Measurements from ENCODE around the gene INSL3. TPM values are rescaled to one million over a fixed set of nuclear protein-coding genes. Genes with fewer than 3 reads are reported as not detected.

INSL3 gene
- total RNA-seq, 1 donor from 2014 or later: not detected

GRCh38 chr19:17835182-17836006, 14.1 kb upstream of the INSL3 start:
- FAIRE-seq (peak; percentile 18), DNase-seq (ENCODE audit: low read depth) (no peak)
- Histone ChIP-seq H3K4me3 (ENCODE audit: low read depth, low read length) (no peak overlapping the region), H3K27me3 (ENCODE audit: control insufficient read depth, insufficient read depth, low read length) (no peaks in the 10 kb centered on the region), H3K36me3 (ENCODE audit: control insufficient read depth, insufficient read depth, low read length) (no peaks in the 10 kb centered on the region)
- TF ChIP-seq CTCF (IDR thresholded peaks at IDR 0.05; ENCODE audit: insufficient read depth, low read length, severe bottlenecking): no peak

- H3K4me3 ChIP-seq (ENCODE audit: low read depth, low read length): no peak overlapping the region
- H3K36me3 ChIP-seq (ENCODE audit: control insufficient read depth, insufficient read depth, low read length): no peaks in the 10 kb centered on the region
- no peak for FAIRE-seq
- TF ChIP-seq CTCF (IDR thresholded peaks at IDR 0.05; ENCODE audit: insufficient read depth, low read length, severe bottlenecking): no peak
- no peaks in the 10 kb centered on the region for H3K27me3 ChIP-seq (ENCODE audit: control insufficient read depth, insufficient read depth, low read length)
- DNase-seq (ENCODE audit: low read depth): no peak
These were observed 13.2 kb upstream of the INSL3 start for GRCh38 chr19:17834350-17835181.

GRCh38 chr19:17832443-17833208, 11.3 kb upstream of the INSL3 start:
- no peaks in the 10 kb centered on the region for H3K36me3 ChIP-seq (ENCODE audit: control insufficient read depth, insufficient read depth, low read length)
- DNase-seq (ENCODE audit: low read depth) (no peak), FAIRE-seq (no peak)
- no peak overlapping the region for H3K4me3 ChIP-seq (ENCODE audit: low read depth, low read length)
- no peak for TF ChIP-seq CTCF (IDR thresholded peaks at IDR 0.05; ENCODE audit: insufficient read depth, low read length, severe bottlenecking)
- H3K27me3 ChIP-seq (ENCODE audit: control insufficient read depth, insufficient read depth, low read length): no peaks in the 10 kb centered on the region

- Histone ChIP-seq H3K4me3 (ENCODE audit: low read depth, low read length) (peak overlapping the region; percentile 52), H3K36me3 (ENCODE audit: control insufficient read depth, insufficient read depth, low read length) (no peaks in the 10 kb centered on the region), H3K27me3 (ENCODE audit: control insufficient read depth, insufficient read depth, low read length) (no peaks in the 10 kb centered on the region)
- TF ChIP-seq CTCF (IDR thresholded peaks at IDR 0.05; ENCODE audit: insufficient read depth, low read length, severe bottlenecking): no peak
- FAIRE-seq (no peak), DNase-seq (ENCODE audit: low read depth) (no peak)
These were observed 10.1 kb upstream of the INSL3 start for GRCh38 chr19:17831419-17831888.

- H3K27me3 ChIP-seq (ENCODE audit: control insufficient read depth, insufficient read depth, low read length): no peaks in the 10 kb centered on the region
- FAIRE-seq (no peak), DNase-seq (ENCODE audit: low read depth) (peak; percentile 74)
- TF ChIP-seq CTCF (IDR thresholded peaks at IDR 0.05; ENCODE audit: insufficient read depth, low read length, severe bottlenecking): no peak
- no peaks in the 10 kb centered on the region for H3K36me3 ChIP-seq (ENCODE audit: control insufficient read depth, insufficient read depth, low read length)
- peak overlapping the region; percentile 52 for H3K4me3 ChIP-seq (ENCODE audit: low read depth, low read length)
These were observed 9.5 kb upstream of the INSL3 start for GRCh38 chr19:17830567-17831418.

Data from bronchial epithelial cell (primary cell).